GM19238 (cell line): ENCODE measurements around the gene FAM210B.
"Not testable (repeated sequence)": the region's sequence is repeated elsewhere in the genome, so short reads cannot be mapped to it uniquely, and the experiment has no call there.

ENCODE experiments used
- DNase-seq: peaks from one replicate; pipeline ENCODE4 v3.0.0; 2011; ENCODE audit warnings: low spot score; ENCODE audit not compliant: insufficient read length

Gene FAM210B

GRCh38 chr20:56358600-56359211 is at the start of gene FAM210B:
TSS of gene FAM210B (plus strand) at chr20:56358974. CDS start at chr20:56359006, 32 bp downstream.
- DNase-seq = peak; percentile 91

GRCh38 chr20:56316051-56316450 is 42.7 kb upstream of the FAM210B start:
- no peak for DNase-seq

- no peak for DNase-seq
Measured at GRCh38 chr20:56316483-56316882, 42.3 kb upstream of the FAM210B start.

GRCh38 chr20:56322681-56323080 is 36.1 kb upstream of the FAM210B start:
- no peak for DNase-seq

- no peak for DNase-seq
Measured at GRCh38 chr20:56323206-56323605, 35.6 kb upstream of the FAM210B start.

- no peak for DNase-seq
Measured at GRCh38 chr20:56323656-56324055, 35.1 kb upstream of the FAM210B start.

GRCh38 chr20:56324806-56325205 is 34.0 kb upstream of the FAM210B start:
- DNase-seq = no peak

GRCh38 chr20:56328861-56329260 is 29.9 kb upstream of the FAM210B start:
- DNase-seq = no peak

- not testable (repeated sequence) for DNase-seq
Measured at GRCh38 chr20:56336709-56337108, 22.1 kb upstream of the FAM210B start.

GRCh38 chr20:56342783-56343182 is 16.0 kb upstream of the FAM210B start:
- DNase-seq = no peak

GRCh38 chr20:56343861-56344381 is 14.9 kb upstream of the FAM210B start:
- peak; percentile 39 for DNase-seq

GRCh38 chr20:56345911-56346310 is 12.9 kb upstream of the FAM210B start:
- no peak for DNase-seq

- no peak for DNase-seq
Measured at GRCh38 chr20:56347628-56348304, 11.0 kb upstream of the FAM210B start.

GRCh38 chr20:56348305-56348693 is 10.5 kb upstream of the FAM210B start:
- no peak for DNase-seq

- DNase-seq = no peak
Measured at GRCh38 chr20:56348746-56349145, 10.0 kb upstream of the FAM210B start.

GRCh38 chr20:56350842-56351241 is 7.9 kb upstream of the FAM210B start:
- DNase-seq = no peak

GRCh38 chr20:56352345-56353055 is 6.3 kb upstream of the FAM210B start:
- no peak for DNase-seq

- no peak for DNase-seq
Measured at GRCh38 chr20:56353356-56353755, 5.4 kb upstream of the FAM210B start.

- DNase-seq = no peak
Measured at GRCh38 chr20:56358070-56358469, 704 bp upstream of the FAM210B start.

GRCh38 chr20:56359212-56360132 is 698 bp downstream of the FAM210B start:
- DNase-seq = no peak
